Measurements from ENCODE around the gene LRTM2.

Gene LRTM2

DNA sequence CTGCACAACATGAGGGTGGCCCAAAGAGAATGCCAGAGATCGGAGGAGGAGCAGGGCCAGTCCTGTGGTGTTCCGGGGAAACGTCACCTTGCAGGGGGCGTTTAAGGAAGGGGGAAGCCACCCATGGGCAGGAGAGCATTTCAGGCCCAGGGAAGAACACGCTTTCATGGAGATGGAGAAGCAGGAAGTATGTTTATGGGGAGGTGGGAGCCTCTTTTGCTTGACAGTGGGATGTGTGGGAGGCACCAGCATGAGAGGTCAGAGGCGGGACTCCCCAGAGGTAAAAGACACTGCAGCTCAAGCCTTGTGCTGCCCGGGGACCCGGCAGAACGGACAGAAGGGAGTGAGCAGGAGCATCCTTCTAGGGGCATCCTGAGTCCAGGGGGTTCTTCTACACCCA is 1.3 kb upstream of the LRTM2 start:
- no peaks in the 10 kb centered on the region for H3K27me3 ChIP-seq (ENCODE audit: insufficient read depth, low read length, poor library complexity, severe bottlenecking)
- no peaks in the 10 kb centered on the region for H3K4me1 ChIP-seq (ENCODE audit: insufficient read depth, low read length, poor library complexity, severe bottlenecking)
- no peak overlapping the region for H3K9ac ChIP-seq (ENCODE audit: low read depth, low read length, poor library complexity, severe bottlenecking)
- TF ChIP-seq EZH2phosphoT487 (IDR thresholded peaks at IDR 0.05; ENCODE audit: borderline replicate concordance), result no peak
- TF ChIP-seq CTCF (conservative IDR thresholded peaks at IDR 0.05; ENCODE audit: low read length), result no peak
- H3F3A ChIP-seq (ENCODE audit: low read depth), result no peaks in the 10 kb centered on the region
- no peaks in the 10 kb centered on the region for H3K36me3 ChIP-seq (ENCODE audit: insufficient read depth, low read length)
- no peaks in the 10 kb centered on the region for H3K9me3 ChIP-seq (ENCODE audit: insufficient read depth, low read depth, low read length)
- no peak overlapping the region for H2AFZ ChIP-seq (ENCODE audit: low read length)
- H3K9me2 ChIP-seq (replicated peaks; ENCODE audit: low read depth, low read length), result no peaks in the 10 kb centered on the region
- no peak overlapping the region for H3K4me3 ChIP-seq (ENCODE audit: low read length, poor library complexity, severe bottlenecking)
- H3K4me2 ChIP-seq (ENCODE audit: low read depth, low read length, poor library complexity, severe bottlenecking), result no peak overlapping the region
- no peaks in the 10 kb centered on the region for H3K79me2 ChIP-seq (ENCODE audit: insufficient read depth, low read length)
- H4K20me1 ChIP-seq (ENCODE audit: insufficient read depth, low read length, poor library complexity, severe bottlenecking), result no peaks in the 10 kb centered on the region

DNA sequence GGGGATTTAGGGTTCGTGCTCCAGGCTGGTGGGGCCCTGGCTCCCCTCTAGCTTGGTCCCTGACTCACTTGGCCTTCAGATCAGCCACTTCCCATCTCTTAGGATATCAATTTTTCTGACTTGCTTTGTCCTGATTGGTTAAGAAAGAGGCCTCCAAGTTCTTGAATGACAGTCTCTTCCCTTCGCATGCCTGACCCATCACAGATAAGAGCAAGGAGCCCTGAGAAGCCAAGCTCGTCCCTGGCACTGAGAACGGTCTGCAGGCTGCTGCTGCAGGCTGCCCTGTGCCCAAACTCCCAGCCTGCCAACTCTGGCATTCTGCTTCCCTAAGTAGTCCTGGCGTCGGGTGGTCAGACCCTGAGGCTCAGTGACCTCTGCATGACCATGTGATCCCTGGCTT is 794 bp upstream of the LRTM2 start:
- Histone ChIP-seq H3K4me2 (ENCODE audit: low read depth, low read length, poor library complexity, severe bottlenecking) (no peak overlapping the region), H2AFZ (ENCODE audit: low read length) (no peak overlapping the region), H3K4me3 (ENCODE audit: low read length, poor library complexity, severe bottlenecking) (no peak overlapping the region), H3K4me1 (ENCODE audit: insufficient read depth, low read length, poor library complexity, severe bottlenecking) (no peaks in the 10 kb centered on the region), H3K27me3 (ENCODE audit: insufficient read depth, low read length, poor library complexity, severe bottlenecking) (no peaks in the 10 kb centered on the region), H3K79me2 (ENCODE audit: insufficient read depth, low read length) (no peaks in the 10 kb centered on the region), H3K9me3 (ENCODE audit: insufficient read depth, low read depth, low read length) (no peaks in the 10 kb centered on the region), H3K36me3 (ENCODE audit: insufficient read depth, low read length) (no peaks in the 10 kb centered on the region), H3F3A (ENCODE audit: low read depth) (no peaks in the 10 kb centered on the region), H4K20me1 (ENCODE audit: insufficient read depth, low read length, poor library complexity, severe bottlenecking) (no peaks in the 10 kb centered on the region), H3K9me2 (replicated peaks; ENCODE audit: low read depth, low read length) (no peaks in the 10 kb centered on the region), H3K9ac (ENCODE audit: low read depth, low read length, poor library complexity, severe bottlenecking) (no peak overlapping the region)
- no peak for TF ChIP-seq CTCF (conservative IDR thresholded peaks at IDR 0.05; ENCODE audit: low read length)
- no peak for TF ChIP-seq EZH2phosphoT487 (IDR thresholded peaks at IDR 0.05; ENCODE audit: borderline replicate concordance)

GRCh38 chr12:1820896-1821291 is 529 bp downstream of the LRTM2 start:
- H3F3A ChIP-seq (ENCODE audit: low read depth), result no peaks in the 10 kb centered on the region
- H3K36me3 ChIP-seq (ENCODE audit: insufficient read depth, low read length), result no peaks in the 10 kb centered on the region
- H3K9me3 ChIP-seq (ENCODE audit: insufficient read depth, low read depth, low read length), result no peaks in the 10 kb centered on the region
- no peak overlapping the region for H3K4me2 ChIP-seq (ENCODE audit: low read depth, low read length, poor library complexity, severe bottlenecking)
- no peaks in the 10 kb centered on the region for H3K79me2 ChIP-seq (ENCODE audit: insufficient read depth, low read length)
- no peaks in the 10 kb centered on the region for H3K27me3 ChIP-seq (ENCODE audit: insufficient read depth, low read length, poor library complexity, severe bottlenecking)
- no peak overlapping the region for H2AFZ ChIP-seq (ENCODE audit: low read length)
- H3K9ac ChIP-seq (ENCODE audit: low read depth, low read length, poor library complexity, severe bottlenecking), result no peak overlapping the region
- no peaks in the 10 kb centered on the region for H4K20me1 ChIP-seq (ENCODE audit: insufficient read depth, low read length, poor library complexity, severe bottlenecking)
- H3K9me2 ChIP-seq (replicated peaks; ENCODE audit: low read depth, low read length), result no peaks in the 10 kb centered on the region
- no peak overlapping the region for H3K4me3 ChIP-seq (ENCODE audit: low read length, poor library complexity, severe bottlenecking)
- no peak for TF ChIP-seq EZH2phosphoT487 (IDR thresholded peaks at IDR 0.05; ENCODE audit: borderline replicate concordance)
- TF ChIP-seq CTCF (conservative IDR thresholded peaks at IDR 0.05; ENCODE audit: low read length), result no peak
- no peaks in the 10 kb centered on the region for H3K4me1 ChIP-seq (ENCODE audit: insufficient read depth, low read length, poor library complexity, severe bottlenecking)
